ENCODE measurements around the gene CWC15. TPM values are rescaled to one million over a fixed set of nuclear protein-coding genes. Genes with fewer than 3 reads are reported as not detected.
"Not testable (repeated sequence)": the region's sequence is repeated elsewhere in the genome, so short reads cannot be mapped to it uniquely, and the experiment has no call there.

CWC15 gene
- total and polyA plus RNA-seq, 8 donors, result 21.2 to 53.5 (median 28.2) TPM

DNA sequence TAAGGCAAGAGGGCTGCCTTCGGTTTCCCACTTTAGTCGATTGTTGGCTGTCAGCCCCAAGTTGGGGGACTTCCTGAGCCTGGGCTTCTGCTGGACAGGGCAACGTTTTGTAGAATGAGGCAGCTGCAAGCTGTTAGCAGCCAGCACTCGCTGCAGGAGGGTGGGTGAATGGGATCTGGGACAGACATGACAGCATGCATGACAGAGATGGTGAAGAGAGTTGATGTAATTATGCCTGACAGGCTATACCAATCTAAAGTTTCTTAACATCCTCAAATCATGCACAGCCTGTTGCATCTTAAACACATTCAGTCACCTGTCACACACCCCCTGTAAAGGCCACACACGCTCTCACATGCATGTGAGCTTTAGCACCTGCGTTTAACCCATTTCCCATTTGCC is 49.2 kb downstream of the CWC15 start:
- FAIRE-seq, result no peak
- 69 to 77% methylated on average over 6 of the region's 6 CpGs for WGBS, 2 donors
- H3K27me3 ChIP-seq, result no peaks in the 10 kb centered on the region
- peaks cover 0 to 9% (median 0%) of the 10 kb centered on the region in 3 donors for H3K4me1 ChIP-seq
- H3K4me3 ChIP-seq, result no peak overlapping the region
- no peaks in the 10 kb centered on the region for H3K9me3 ChIP-seq
- intact Hi-C loops (cut with DNase I), result no loop called here
- ATAC-seq, result no peak
- TF ChIP-seq, protein P1, sequence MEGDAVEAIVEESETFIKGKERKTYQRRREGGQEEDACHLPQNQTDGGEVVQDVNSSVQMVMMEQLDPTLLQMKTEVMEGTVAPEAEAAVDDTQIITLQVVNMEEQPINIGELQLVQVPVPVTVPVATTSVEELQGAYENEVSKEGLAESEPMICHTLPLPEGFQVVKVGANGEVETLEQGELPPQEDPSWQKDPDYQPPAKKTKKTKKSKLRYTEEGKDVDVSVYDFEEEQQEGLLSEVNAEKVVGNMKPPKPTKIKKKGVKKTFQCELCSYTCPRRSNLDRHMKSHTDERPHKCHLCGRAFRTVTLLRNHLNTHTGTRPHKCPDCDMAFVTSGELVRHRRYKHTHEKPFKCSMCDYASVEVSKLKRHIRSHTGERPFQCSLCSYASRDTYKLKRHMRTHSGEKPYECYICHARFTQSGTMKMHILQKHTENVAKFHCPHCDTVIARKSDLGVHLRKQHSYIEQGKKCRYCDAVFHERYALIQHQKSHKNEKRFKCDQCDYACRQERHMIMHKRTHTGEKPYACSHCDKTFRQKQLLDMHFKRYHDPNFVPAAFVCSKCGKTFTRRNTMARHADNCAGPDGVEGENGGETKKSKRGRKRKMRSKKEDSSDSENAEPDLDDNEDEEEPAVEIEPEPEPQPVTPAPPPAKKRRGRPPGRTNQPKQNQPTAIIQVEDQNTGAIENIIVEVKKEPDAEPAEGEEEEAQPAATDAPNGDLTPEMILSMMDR (IDR thresholded peaks at IDR 0.05), result no peak
- no peaks in the 10 kb centered on the region for H3K36me3 ChIP-seq
- DNase-seq, result no peak
- no peak overlapping the region for H3K27ac ChIP-seq

GRCh38 chr11:94923004-94923334 is 50.4 kb downstream of the CWC15 start:
- Histone ChIP-seq H3K27me3 (no peaks in the 10 kb centered on the region), H3K4me1 (peaks cover 0 to 9% (median 0%) of the 10 kb centered on the region in 3 donors), H3K27ac (no peak overlapping the region), H3K9me3 (no peaks in the 10 kb centered on the region), H3K4me3 (no peak overlapping the region), H3K36me3 (no peaks in the 10 kb centered on the region)
- intact Hi-C loops (cut with DNase I), result no loop called here
- TF ChIP-seq, protein P1 (IDR thresholded peaks at IDR 0.05), result no peak
- ATAC-seq, result no peak
- FAIRE-seq, result no peak
- WGBS, 2 donors, result 93 to 95% methylated on average over 2 of the region's 2 CpGs
- no peak for DNase-seq

GRCh38 chr11:94922321-94923003 is 50.9 kb downstream of the CWC15 start:
- H3K27ac ChIP-seq, result no peak overlapping the region
- no peaks in the 10 kb centered on the region for H3K9me3 ChIP-seq
- TF ChIP-seq, protein P1 (IDR thresholded peaks at IDR 0.05), result no peak
- FAIRE-seq (no peak), DNase-seq (no peak), ATAC-seq (peak in 2 of 4 donors; percentile 17 to 63)
- intact Hi-C loops (cut with DNase I), result no loop called here
- H3K36me3 ChIP-seq, result no peaks in the 10 kb centered on the region
- 61 to 67% methylated on average over 5 of the region's 5 CpGs for WGBS, 2 donors
- peaks cover 0 to 9% (median 0%) of the 10 kb centered on the region in 3 donors for H3K4me1 ChIP-seq
- H3K4me3 ChIP-seq, result no peak overlapping the region
- no peaks in the 10 kb centered on the region for H3K27me3 ChIP-seq

- Histone ChIP-seq H3K4me3 (no peak overlapping the region), H3K27me3 (no peaks in the 10 kb centered on the region), H3K36me3 (no peaks in the 10 kb centered on the region), H3K4me1 (no peaks in the 10 kb centered on the region), H3K27ac (no peak overlapping the region), H3K9me3 (no peaks in the 10 kb centered on the region)
- no peak for DNase-seq
- TF ChIP-seq, protein P1 (IDR thresholded peaks at IDR 0.05), result no peak
- no peak for FAIRE-seq
- intact Hi-C loops (cut with DNase I), result no loop called here
- no peak for ATAC-seq
Measured at GRCh38 chr11:94920311-94920710, 53.0 kb downstream of the CWC15 start.

DNA sequence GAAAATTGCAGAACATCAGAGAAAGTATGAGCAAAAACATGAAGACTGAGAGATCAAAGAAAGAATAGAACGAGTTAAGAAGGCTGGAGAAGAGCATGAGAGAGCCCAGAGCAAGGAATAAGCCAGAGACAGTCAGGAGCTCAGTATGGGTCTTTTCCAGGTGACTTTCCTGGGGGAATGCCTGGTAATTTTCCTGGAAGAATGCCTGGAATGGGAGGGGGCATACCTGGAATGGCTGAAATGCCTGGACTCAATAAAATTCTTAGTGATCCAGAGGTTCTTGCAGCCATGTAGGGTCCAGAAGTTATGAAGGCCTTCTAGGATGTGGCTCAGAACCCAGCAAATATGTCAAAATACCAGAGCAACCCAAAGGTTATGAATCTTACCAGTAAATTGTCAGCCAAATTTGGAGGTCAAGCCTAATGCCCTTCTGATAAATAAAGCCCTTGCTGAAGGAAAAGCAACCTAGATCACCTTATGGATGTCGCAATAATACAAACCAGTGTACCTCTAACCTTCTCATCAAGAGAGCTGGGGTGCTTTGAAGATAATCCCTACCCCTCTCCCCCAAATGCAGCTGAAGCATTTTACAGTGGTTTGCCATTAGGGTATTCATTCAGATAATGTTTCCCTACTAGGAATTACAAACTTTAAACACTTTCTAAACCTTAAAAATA is 59.5 kb downstream of the CWC15 start:
- WGBS, 2 donors, result 92 to 95% methylated on average over 2 of the region's 2 CpGs
- FAIRE-seq; H3K27ac ChIP-seq; ATAC-seq; H3K36me3 ChIP-seq; H3K4me3 ChIP-seq; H3K4me1 ChIP-seq; DNase-seq; H3K27me3 ChIP-seq; intact Hi-C loops (cut with DNase I); H3K9me3 ChIP-seq: not testable (repeated sequence)

Data from pancreas (tissue), 10 donors.